ENCODE results near the gene SLC7A11.

GRCh38 chr4:138182838-138183426 lies 59.2 kb downstream of the SLC7A11 start:
- TF ChIP-seq CTCF (IDR thresholded peaks at IDR 0.05) (peak; percentile 8 to 58 (median 34)), EP300 (IDR thresholded peaks at IDR 0.05) (no peak), POLR2A (IDR thresholded peaks at IDR 0.05) (no peak), POLR2AphosphoS5 (IDR thresholded peaks at IDR 0.05) (no peak)

Measured in sigmoid colon (tissue), 4 donors.